Measurements from ENCODE around the gene GLS. TPM values are rescaled to one million over a fixed set of nuclear protein-coding genes. Genes with fewer than 3 reads are reported as not detected.

Gene GLS
- total and polyA plus RNA-seq, 9 of the 15 experiments (the other 6 are each of a cell fraction or from before 2014, with no cell fraction given), result 13.7 to 77.5 (median 48.2) TPM

- TF ChIP-seq MAZ (CRISPR knock-in tag; conservative IDR thresholded peaks at IDR 0.05 in 1 of 2, IDR thresholded peaks at IDR 0.05 in 1 of 2) (no peak), FOXA1 (IDR thresholded peaks at IDR 0.05; ENCODE audit: borderline replicate concordance) (no peak), RBM14 (IDR thresholded peaks at IDR 0.05; ENCODE audit: borderline replicate concordance, insufficient read depth, low read depth, low read length) (no peak), ZNF583 (CRISPR knock-in tag; IDR thresholded peaks at IDR 0.05) (no peak), NR1H2 (CRISPR knock-in tag; IDR thresholded peaks at IDR 0.05) (no peak), USF1 (CRISPR knock-in tag; IDR thresholded peaks at IDR 0.05) (no peak), HCFC1 (IDR thresholded peaks at IDR 0.05; ENCODE audit: low read depth, low read length) (no peak), RBM25 (IDR thresholded peaks at IDR 0.05; ENCODE audit: low read depth, low read length, severe bottlenecking) (no peak), L3MBTL2 (IDR thresholded peaks at IDR 0.05) (peak; percentile 48), GATAD2A (IDR thresholded peaks at IDR 0.05) (0 out of 2 replicates have a peak, but pooled peaks have one; percentile 14), DPF2 (IDR thresholded peaks at IDR 0.05) (0 out of 2 replicates have a peak, but pooled peaks have one; percentile 16), ILK (tag; IDR thresholded peaks at IDR 0.05; ENCODE audit: borderline replicate concordance, low read depth) (no peak), ATF6 (CRISPR knock-in tag; IDR thresholded peaks at IDR 0.05) (no peak), ELF2 (CRISPR knock-in tag; IDR thresholded peaks at IDR 0.05) (no peak), DDX20 (tag; IDR thresholded peaks at IDR 0.05; ENCODE audit: low read depth) (no peak), GTF2E2 (tag; IDR thresholded peaks at IDR 0.05) (no peak; the same call in 1 of the 2 replicates)
Measured at GRCh38 chr2:191014653-191015020, 134.0 kb downstream of the GLS start (continued).

Data from K562 (cell line).